GM12873 (cell line): ENCODE results near the gene UBE3C.

Experiments used
- TF ChIP-seq, protein P1 (sequence below): IDR thresholded peaks from 2 replicates; pipeline ENCODE4 v1.5.1; 2012; ENCODE audit warnings: low read depth, mild to moderate bottlenecking, moderate library complexity, low read length, control low read depth; ENCODE audit not compliant: insufficient read depth; ENCODE audit errors: missing control alignments

The UBE3C gene

DNA sequence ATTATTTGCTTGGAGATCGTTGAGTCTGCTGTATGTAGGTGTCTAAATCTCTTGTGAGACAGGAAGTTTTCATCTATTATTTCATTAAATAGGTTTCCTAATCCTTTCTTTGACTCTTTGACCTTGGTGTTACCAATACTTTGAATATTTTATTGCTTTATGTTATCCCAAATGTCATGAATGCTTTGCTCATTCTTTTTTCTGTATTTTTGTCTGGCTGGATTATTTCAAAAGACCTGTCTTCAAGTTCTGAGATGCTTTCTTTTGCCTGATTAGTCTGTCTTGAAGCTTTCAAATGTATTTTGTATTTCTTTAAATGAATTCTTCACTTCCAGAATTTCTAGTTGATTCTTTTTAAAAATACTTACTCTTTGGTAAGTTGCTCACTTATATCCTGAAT is 27.3 kb downstream of the UBE3C start:
- TF ChIP-seq, protein P1, sequence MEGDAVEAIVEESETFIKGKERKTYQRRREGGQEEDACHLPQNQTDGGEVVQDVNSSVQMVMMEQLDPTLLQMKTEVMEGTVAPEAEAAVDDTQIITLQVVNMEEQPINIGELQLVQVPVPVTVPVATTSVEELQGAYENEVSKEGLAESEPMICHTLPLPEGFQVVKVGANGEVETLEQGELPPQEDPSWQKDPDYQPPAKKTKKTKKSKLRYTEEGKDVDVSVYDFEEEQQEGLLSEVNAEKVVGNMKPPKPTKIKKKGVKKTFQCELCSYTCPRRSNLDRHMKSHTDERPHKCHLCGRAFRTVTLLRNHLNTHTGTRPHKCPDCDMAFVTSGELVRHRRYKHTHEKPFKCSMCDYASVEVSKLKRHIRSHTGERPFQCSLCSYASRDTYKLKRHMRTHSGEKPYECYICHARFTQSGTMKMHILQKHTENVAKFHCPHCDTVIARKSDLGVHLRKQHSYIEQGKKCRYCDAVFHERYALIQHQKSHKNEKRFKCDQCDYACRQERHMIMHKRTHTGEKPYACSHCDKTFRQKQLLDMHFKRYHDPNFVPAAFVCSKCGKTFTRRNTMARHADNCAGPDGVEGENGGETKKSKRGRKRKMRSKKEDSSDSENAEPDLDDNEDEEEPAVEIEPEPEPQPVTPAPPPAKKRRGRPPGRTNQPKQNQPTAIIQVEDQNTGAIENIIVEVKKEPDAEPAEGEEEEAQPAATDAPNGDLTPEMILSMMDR = no peak

DNA sequence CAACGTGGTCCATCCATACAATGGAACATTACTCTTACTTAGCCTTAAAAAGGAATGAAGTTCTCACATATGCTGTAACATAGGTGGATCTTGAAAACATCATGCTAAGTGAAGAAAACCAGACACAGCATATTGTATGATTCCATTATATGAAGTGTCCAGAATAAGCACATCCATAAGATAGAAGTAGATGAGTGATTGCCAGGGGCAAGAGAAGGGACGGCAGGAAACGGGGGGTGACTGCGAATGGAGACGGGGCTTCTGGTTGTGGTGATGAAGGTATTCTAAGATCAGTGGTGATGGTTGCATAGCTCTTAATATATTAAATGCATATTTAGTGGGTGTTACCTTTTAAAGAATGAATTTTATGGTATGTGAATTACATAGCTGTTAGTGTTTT is 29.8 kb downstream of the UBE3C start:
- TF ChIP-seq, protein P1 = no peak

DNA sequence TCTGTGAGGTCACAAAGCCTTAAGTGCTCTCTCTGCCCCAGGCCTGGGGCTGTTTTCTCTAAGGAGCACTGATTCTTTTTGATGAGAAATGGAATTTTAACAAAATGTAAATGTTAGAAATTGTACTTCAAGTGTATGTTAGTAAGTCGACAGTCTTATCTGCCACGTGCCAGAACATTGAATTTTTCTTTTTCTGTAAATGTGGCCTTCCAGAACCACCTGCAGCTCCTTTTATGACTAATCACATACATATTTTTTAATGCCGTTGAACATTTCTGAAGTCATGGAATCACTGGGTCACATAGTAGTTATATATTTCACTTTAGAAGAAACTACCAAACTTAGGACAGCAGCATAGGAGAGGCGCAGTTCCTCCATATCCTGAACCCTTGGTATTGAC is 38.0 kb downstream of the UBE3C start:
- TF ChIP-seq, protein P1 = no peak

DNA sequence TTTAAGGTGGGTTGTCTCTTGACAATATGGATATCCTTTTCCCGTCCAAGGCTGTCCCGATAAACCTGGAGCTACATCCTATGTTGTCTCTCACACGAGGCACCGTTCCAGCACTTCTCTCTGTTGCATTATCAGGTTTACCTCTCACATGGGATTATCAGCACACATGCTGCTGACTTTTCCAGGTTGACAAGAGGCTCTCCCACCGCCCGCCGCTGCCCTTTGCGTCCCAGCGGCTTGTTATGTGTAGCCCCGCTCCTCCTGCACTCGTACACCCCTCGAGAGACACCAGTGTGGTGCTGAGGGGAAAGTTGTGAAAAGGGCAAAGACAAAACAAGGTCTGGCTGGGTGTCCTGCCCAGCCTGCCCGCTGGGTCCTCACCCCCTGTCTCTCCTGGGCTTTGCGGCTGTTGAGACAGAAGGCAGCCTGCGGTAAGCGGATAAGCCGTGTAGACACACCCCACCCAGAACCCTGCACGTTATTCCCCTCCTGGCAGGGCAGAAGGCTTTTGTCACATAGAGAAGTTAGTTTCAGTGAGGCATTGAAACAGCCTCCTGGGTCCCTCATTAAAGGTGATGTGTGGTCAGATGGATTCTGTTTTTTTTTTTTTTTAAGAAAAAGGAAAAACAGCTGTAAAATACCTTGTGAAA is 38.7 kb downstream of the UBE3C start:
- TF ChIP-seq, protein P1 = no peak

DNA sequence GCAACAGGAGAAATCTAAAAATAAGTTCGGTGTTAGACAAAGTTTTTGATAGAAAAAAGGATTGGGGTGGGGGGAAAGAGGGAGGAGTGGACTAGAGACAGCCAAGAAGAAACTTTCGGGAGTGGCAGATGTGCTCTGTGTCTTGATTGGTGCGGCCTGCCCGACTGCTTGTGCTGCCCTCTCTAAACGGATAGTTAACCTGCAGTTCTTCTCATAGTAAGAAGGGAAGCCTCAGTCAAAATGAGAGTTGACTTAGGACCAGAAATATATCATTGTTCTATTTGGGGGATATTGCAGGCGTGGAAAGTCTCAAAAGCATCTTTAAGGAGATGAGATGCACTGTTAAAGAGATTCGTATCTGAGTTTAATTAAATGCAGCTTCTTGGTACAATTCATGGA is 39.3 kb downstream of the UBE3C start:
- TF ChIP-seq, protein P1 = no peak

DNA sequence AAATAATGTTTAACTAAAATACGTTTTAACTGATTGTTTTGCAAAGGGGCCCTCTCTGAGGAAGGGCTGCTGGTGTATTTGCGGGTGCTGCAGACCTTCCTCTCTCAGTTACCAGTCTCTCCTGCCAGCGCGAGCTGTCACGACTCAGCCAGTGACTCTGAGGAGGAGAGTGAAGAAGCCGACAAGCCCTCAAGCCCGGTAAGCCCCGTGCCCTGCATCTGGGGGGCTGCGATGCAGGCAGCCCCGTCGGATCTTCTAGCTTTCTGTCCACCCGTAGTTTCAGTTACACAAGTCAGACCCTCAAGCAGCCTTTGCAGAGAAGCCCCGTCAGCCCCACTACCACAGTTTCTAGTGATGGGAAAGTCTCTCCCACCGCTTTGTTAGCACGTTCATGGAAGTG is 45.1 kb downstream of the UBE3C start:
- TF ChIP-seq, protein P1 = no peak

DNA sequence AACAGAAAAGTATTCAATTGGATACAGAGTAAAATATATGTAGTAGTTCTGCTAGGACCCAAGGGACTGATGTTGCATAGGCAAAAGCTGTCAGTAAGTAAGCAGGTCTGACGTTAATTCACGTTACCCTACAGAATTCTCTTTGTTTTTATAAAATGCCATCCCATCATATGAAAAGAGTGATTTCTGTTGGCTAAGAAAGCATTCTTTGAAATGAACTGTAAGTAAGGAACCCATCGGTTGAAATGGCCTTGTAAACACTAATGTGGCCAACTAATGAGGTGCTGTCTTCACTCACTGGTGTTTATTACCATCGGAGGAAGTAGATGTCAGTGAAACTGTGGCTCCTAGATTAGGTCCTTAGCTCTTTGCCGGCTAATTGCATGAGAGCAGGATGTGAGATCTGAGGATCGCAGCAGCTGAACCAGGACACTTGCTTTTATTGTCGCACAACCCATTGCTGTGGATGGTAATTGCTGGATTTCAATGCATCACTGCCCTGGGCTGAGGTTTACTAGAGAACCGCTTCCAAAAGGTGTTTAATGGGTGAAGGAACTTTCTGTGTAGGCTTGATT is 49.5 kb downstream of the UBE3C start:
- TF ChIP-seq, protein P1 = no peak
